LNCaP clone FGC (cell line): Measurements from ENCODE around the gene ATR.

Experiments used
- DNase-seq: peaks from one replicate; pipeline ENCODE4 v3.0.0-alpha.2; 2011; ENCODE audit warnings: low read depth
- H3K4me3 ChIP-seq: 2 replicates; pipeline ENCODE4 v1.5.1; 2011; ENCODE audit warnings: mild to moderate bottlenecking, low read depth, low read length, control low read depth
- TF ChIP-seq, protein P1 (sequence below): IDR thresholded peaks from 2 replicates; pipeline ENCODE4 v1.5.1; 2012; ENCODE audit warnings: mild to moderate bottlenecking; ENCODE audit not compliant: control insufficient read depth, insufficient read depth; ENCODE audit errors: extremely low read depth

The ATR gene

DNA sequence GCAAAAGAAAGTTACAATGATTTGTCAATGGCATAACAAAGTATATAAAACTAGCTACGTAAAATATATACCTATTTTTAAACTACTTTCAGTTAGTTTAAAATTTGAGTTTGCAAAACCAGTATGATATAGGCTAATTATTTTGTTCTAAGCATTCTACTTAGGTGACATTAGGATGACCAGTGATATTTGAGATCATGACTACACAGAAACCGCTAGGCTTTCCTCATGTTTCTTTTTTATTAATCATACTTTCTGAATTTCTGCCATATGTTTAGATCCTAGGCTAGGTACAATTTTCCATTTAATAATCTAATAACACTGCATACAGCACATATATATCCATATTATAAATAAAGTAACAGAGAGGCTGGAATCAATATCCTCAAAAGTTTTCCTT, 78.3 kb downstream of the ATR start:
- DNase-seq = no peak
- no peak overlapping the region for H3K4me3 ChIP-seq
- TF ChIP-seq, protein P1, sequence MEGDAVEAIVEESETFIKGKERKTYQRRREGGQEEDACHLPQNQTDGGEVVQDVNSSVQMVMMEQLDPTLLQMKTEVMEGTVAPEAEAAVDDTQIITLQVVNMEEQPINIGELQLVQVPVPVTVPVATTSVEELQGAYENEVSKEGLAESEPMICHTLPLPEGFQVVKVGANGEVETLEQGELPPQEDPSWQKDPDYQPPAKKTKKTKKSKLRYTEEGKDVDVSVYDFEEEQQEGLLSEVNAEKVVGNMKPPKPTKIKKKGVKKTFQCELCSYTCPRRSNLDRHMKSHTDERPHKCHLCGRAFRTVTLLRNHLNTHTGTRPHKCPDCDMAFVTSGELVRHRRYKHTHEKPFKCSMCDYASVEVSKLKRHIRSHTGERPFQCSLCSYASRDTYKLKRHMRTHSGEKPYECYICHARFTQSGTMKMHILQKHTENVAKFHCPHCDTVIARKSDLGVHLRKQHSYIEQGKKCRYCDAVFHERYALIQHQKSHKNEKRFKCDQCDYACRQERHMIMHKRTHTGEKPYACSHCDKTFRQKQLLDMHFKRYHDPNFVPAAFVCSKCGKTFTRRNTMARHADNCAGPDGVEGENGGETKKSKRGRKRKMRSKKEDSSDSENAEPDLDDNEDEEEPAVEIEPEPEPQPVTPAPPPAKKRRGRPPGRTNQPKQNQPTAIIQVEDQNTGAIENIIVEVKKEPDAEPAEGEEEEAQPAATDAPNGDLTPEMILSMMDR = no peak

DNA sequence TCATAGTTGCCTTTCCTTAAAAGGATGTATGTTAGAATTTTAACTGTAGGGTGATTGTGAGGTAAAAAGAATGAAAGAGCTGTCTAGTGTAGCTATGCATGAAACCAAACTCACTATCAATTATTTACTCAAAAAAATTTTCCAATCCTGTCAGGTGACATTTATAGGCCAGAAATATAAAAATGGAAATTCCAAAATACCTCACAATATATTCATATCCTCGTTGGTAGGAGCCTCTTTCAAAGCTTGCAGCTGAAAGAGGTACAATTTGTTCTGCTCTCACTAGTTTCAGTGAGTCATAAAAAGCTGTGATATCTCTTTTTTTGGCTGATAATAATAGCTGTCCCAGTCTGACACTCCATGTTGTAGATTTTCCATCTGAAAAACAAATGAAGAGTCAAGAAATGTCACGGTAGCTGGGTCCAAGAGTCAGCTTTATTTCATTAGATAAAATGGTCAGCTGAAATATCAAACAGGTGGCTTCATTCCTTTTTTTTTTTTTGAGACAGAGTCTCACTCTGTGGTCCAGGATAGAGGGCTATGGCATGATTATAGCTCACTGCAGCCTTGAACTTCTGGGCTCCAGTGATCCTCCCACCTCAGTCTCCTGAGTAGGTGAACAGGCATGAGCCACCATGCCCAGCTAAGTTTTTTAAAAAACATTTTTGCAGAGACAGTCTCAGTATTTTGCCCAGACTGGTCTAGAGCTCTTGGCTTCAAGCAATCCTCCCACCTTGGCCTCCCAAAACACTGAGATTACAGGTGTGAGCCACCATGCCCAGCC, 79.9 kb downstream of the ATR start:
- no peak for DNase-seq
- H3K4me3 ChIP-seq = no peak overlapping the region
- TF ChIP-seq, protein P1 = no peak

DNA sequence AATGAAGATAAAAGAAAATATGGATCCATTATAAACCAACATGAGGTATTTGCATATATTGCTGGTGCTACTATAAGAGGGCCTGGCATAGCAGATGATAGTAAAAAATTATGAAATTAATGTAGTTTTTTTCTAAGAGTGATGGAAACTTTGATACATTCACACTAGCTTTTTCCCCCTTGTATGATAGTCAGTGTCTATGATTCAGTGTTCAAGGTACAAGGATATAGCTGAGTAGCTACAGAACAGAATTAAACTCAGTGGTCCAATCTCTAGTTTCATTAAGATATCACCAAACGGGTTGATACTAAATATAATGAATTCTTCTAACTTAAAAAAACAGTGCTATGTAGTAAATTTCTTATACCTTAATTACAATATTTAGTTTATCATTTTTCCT, 80.8 kb downstream of the ATR start:
- TF ChIP-seq, protein P1 = no peak
- no peak overlapping the region for H3K4me3 ChIP-seq
- no peak for DNase-seq

DNA sequence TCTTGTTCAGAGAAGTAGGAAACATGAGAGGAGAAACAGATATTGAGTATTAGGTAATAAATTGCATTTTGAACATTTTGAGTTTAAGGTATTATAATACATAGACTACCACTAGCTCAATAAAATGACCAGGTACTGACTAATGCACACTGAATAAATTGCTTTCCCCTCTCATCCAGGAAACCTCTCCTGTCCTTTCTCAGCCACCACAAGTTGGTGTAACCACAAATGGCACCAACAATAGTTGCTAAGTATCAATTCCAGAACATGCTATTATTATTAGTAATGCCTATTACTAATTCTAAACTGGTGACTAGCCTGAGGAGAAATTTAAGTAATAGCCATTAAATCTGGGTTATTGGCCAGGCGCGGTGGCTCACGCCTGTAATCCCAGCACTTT, 83.4 kb downstream of the ATR start:
- no peak overlapping the region for H3K4me3 ChIP-seq
- DNase-seq = no peak
- TF ChIP-seq, protein P1 = no peak

DNA sequence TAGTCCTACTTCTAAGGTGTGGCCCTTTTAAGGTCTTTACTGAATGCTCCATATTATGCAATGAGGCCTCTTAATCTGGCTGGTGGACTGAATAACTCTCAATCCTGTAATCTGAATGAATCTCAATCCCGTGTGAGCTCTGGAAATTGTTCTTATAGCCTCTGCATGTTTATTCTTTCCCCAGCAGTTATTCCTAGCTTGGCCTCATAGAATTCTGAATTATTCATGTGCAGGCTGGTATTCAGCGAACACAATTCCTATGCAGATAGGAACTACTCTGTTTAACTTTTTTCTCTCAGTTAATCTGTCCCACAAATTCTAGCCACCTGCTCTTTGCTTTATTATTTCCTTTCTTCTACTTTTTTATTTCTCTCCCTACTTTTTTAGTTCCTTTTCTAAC, 86.3 kb downstream of the ATR start:
- DNase-seq = no peak
- H3K4me3 ChIP-seq = no peak overlapping the region
- TF ChIP-seq, protein P1 = no peak

DNA sequence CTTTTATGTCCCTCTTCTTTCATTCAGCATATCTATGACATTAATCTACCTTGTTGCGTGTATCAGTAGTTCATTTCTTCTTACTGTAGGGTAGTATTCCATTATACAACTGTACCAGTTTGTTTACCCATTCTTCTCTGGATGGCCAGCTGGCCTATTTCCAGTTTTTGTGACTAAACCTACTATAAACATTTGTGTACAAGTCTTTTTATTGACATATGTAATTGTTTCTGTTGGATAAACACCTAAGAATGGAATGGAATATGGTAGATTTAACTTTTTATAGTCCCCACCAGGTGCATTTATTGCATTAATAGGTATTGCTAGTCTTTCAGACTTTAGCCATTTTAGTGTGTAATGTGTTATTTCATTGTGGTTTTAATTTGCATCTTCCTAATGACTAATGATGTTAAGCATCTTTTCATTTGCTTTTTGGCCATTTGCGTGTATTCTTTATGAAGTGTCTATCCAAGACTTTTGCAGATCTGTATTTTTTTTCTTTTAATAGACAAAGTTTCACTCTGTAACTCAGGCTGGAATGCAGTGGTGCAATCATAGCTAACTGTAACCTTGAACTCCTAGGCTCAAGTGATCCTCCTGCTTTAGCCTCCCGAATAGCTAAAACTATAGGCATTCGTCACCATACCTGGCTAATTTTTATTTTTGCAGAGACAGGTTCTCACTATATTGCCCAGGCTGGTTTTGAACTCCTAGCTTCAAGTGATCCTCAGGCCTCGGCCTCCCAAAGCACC, 88.8 kb downstream of the ATR start:
- H3K4me3 ChIP-seq = no peak overlapping the region
- TF ChIP-seq, protein P1 = no peak
- peak; percentile 100 for DNase-seq

DNA sequence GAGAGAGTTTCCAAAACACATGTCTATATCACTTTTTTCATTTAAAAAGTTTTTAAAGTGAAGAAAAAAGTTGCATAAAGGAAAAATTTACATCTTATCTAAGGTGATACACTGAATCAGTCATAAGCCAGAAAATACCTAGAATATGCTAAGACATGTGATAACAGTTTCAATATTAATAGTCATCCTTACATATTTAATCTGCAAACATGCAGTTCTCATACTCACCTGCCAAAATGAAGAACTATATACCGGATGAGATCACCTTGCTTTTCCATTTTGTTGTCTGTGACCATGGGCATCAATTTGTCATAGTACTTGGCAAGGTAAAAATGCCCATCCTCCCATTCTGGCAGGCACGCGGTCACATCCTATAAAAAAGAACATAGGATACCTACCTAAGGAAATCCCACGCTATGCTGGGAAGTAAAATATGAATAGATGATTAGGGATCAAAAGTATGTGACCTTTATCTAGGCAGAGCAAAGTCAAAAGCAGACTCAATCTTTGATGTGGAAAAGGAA, 93.6 kb downstream of the ATR start:
- TF ChIP-seq, protein P1 = no peak
- peak; percentile 96 for DNase-seq

More for the DNA sequence above, 93.6 kb downstream of the ATR start:
- H3K4me3 ChIP-seq = no peak overlapping the region
